Stimulated activated CD4-positive, alpha-beta T cell treated with anti-CD3 and anti-CD28 coated beads, Interleukin-12 subunit alpha, Interleukin-12 subunit beta, amount 100 ng/mL, for 48 hours (primary cell): ENCODE results near the gene PACC1.

ENCODE experiments used
- DNase-seq, 3 donors: peaks; one replicate each; pipeline ENCODE4 v3.0.0-alpha.2; 2020; ENCODE audit warnings: low read depth in 2 of 3, low spot score in 1 of 3

PACC1 gene

GRCh38 chr1:212414328-212415106 is at the start of gene PACC1:
TSS of gene PACC1 (minus strand) at chr1:212414886. CDS start at chr1:212414757, 129 bp downstream.
- DNase-seq: peak; percentile 75 to 86 (median 84)

- no peak for DNase-seq
These were observed 49.0 kb upstream of the PACC1 start for GRCh38 chr1:212463565-212464285.

- no peak for DNase-seq
These were observed 47.4 kb upstream of the PACC1 start for GRCh38 chr1:212461916-212462660.

GRCh38 chr1:212460376-212460775 is 45.7 kb upstream of the PACC1 start:
- no peak for DNase-seq

GRCh38 chr1:212459656-212460055 is 45.0 kb upstream of the PACC1 start:
- DNase-seq: no peak

- DNase-seq: no peak
These were observed 44.1 kb upstream of the PACC1 start for GRCh38 chr1:212458817-212459216.

- peak; percentile 51 to 89 (median 54) for DNase-seq
These were observed 43.2 kb upstream of the PACC1 start for GRCh38 chr1:212457740-212458338.

- DNase-seq: peak; percentile 70 to 88 (median 77)
These were observed 41.3 kb upstream of the PACC1 start for GRCh38 chr1:212455803-212456528.

GRCh38 chr1:212455401-212455800 is 40.7 kb upstream of the PACC1 start:
- DNase-seq: no peak

GRCh38 chr1:212454741-212455140 is 40.1 kb upstream of the PACC1 start:
- DNase-seq: no peak

GRCh38 chr1:212453156-212453857 is 38.6 kb upstream of the PACC1 start:
- DNase-seq: no peak

GRCh38 chr1:212452323-212453155 is 37.9 kb upstream of the PACC1 start:
- DNase-seq: no peak

- no peak for DNase-seq
These were observed 37.0 kb upstream of the PACC1 start for GRCh38 chr1:212451416-212452322.

- no peak for DNase-seq
These were observed 35.7 kb upstream of the PACC1 start for GRCh38 chr1:212450331-212450881.

GRCh38 chr1:212447478-212447877 is 32.8 kb upstream of the PACC1 start:
- no peak for DNase-seq

- DNase-seq: no peak
These were observed 31.6 kb upstream of the PACC1 start for GRCh38 chr1:212446333-212446732.

GRCh38 chr1:212442408-212442807 is 27.7 kb upstream of the PACC1 start:
- DNase-seq: no peak

- no peak for DNase-seq
These were observed 25.7 kb upstream of the PACC1 start for GRCh38 chr1:212440419-212440818.
